ENCODE data around the gene YIPF1. TPM values are rescaled to one million over a fixed set of nuclear protein-coding genes. Genes with fewer than 3 reads are reported as not detected.

Gene YIPF1
- total RNA-seq, 1 experiment from 2014 or later: 21.1 TPM

DNA sequence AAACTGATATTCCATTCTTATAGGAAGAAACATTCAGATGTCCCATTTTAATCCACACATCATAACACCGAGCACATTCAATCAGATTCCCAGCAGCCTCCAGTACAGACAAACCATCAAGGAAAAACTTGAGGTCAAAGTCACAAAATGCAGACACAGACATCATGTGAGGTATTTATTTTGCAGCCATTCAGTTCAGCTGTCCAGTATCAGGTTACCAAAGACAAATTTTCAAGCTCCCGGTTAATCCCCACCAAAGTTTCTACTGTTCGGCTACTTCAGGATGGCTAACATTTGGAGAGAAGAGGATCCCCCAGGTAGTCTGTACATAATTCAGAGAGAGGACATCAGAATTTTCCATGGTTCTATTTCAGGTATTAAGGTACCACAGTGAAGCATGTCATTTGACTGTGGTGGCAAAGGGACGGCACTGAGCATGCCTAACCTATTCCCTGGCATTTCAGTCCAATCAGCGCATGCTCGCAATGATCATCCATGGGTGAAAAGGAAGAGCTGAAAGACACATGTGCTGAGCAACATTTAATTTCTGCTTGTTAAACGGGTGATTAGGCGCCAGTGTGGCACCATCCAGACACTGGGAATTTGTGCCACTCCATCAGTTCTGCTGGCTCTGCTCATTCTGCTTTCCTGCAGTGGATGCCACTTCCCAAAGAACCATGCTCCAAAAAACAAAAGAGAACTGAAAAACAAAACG, 37.9 kb downstream of the YIPF1 start:
- CTCF ChIA-PET: interaction anchor here (0.6 kb wide), 1 partner anchor 16 kb away, joined by 12 read pairs; no protein-coding TSS in a partner anchor
- H3K4me3 ChIP-seq (ENCODE audit: low read length): no peak overlapping the region
- H3K27me3 ChIP-seq (ENCODE audit: low read length): no peaks in the 10 kb centered on the region
- ATAC-seq (no peak), DNase-seq (no peak)
- BruUV-seq (replicated peaks): no TSS peak
- intact Hi-C loops (cut with micrococcal nuclease): no loop called here
- no peaks in the 10 kb centered on the region for H3K36me3 ChIP-seq (ENCODE audit: low read depth, low read length)
- H3F3A ChIP-seq (ENCODE audit: low read length, unreplicated experiment): no peaks in the 10 kb centered on the region
- no peaks in the 10 kb centered on the region for H3K9me2 ChIP-seq (replicated peaks; ENCODE audit: low read length)
- H4K20me1 ChIP-seq (ENCODE audit: low read length): no peaks in the 10 kb centered on the region
- H3K27ac ChIP-seq (ENCODE audit: low read length): no peak overlapping the region
- no peaks in the 10 kb centered on the region for H3K79me2 ChIP-seq (ENCODE audit: low read length)
- TF ChIP-seq, protein P1, sequence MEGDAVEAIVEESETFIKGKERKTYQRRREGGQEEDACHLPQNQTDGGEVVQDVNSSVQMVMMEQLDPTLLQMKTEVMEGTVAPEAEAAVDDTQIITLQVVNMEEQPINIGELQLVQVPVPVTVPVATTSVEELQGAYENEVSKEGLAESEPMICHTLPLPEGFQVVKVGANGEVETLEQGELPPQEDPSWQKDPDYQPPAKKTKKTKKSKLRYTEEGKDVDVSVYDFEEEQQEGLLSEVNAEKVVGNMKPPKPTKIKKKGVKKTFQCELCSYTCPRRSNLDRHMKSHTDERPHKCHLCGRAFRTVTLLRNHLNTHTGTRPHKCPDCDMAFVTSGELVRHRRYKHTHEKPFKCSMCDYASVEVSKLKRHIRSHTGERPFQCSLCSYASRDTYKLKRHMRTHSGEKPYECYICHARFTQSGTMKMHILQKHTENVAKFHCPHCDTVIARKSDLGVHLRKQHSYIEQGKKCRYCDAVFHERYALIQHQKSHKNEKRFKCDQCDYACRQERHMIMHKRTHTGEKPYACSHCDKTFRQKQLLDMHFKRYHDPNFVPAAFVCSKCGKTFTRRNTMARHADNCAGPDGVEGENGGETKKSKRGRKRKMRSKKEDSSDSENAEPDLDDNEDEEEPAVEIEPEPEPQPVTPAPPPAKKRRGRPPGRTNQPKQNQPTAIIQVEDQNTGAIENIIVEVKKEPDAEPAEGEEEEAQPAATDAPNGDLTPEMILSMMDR (conservative IDR thresholded peaks at IDR 0.05; ENCODE audit: low read depth, low read length): no peak
- no peak for TF ChIP-seq EZH2 (IDR thresholded peaks at IDR 0.05; ENCODE audit: low read length, unreplicated experiment)
- no peak for TF ChIP-seq EZH2phosphoT487 (IDR thresholded peaks at IDR 0.05; ENCODE audit: borderline replicate concordance, low read length)
- no peak overlapping the region for H3K9ac ChIP-seq (ENCODE audit: low read length)
- no peak overlapping the region for H2AFZ ChIP-seq (ENCODE audit: low read length)
- POLR2A ChIA-PET (ENCODE audit: unreplicated experiment): no interaction called here
- no peaks in the 10 kb centered on the region for H3K4me1 ChIP-seq (ENCODE audit: insufficient read depth, low read length)
- no peaks in the 10 kb centered on the region for H3K9me3 ChIP-seq (ENCODE audit: low read length)
- no peak overlapping the region for H3K4me2 ChIP-seq (ENCODE audit: low read length)

DNA sequence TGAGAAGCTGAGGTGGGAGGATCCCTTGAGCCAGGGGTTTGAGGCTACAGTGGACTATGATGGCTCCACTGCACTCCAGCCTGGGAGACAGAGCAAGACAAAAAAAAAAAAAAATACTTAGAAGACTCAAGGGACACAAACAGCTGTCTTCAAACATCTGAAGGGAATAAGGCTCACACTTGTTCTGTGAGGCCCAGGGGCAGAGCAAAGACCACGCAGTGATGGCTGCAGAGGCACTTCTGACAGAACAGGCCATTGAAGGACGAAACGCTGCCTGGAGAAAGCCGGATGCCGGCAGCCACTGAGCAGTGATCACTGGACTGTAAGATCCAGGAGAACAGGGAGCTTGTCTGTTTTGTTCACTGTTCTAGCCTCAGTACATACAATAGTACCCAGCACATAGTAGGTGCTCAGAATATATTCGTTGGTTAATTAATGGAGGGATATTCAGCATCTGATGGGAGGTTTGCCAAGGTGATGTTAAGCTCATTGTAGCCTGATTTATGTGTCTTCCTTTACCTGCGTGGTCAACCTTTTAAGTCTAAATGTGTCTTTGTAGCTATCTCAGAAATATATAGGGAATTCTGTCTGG, 39.4 kb downstream of the YIPF1 start:
- intact Hi-C loops (cut with micrococcal nuclease): no loop called here
- Histone ChIP-seq H3K27ac (ENCODE audit: low read length) (no peak overlapping the region), H3F3A (ENCODE audit: low read length, unreplicated experiment) (no peaks in the 10 kb centered on the region), H3K36me3 (ENCODE audit: low read depth, low read length) (no peaks in the 10 kb centered on the region), H3K4me3 (ENCODE audit: low read length) (no peak overlapping the region), H3K9ac (ENCODE audit: low read length) (no peak overlapping the region), H3K27me3 (ENCODE audit: low read length) (no peaks in the 10 kb centered on the region), H3K4me1 (ENCODE audit: insufficient read depth, low read length) (no peaks in the 10 kb centered on the region), H2AFZ (ENCODE audit: low read length) (no peak overlapping the region), H3K79me2 (ENCODE audit: low read length) (no peaks in the 10 kb centered on the region), H3K4me2 (ENCODE audit: low read length) (no peak overlapping the region), H4K20me1 (ENCODE audit: low read length) (no peaks in the 10 kb centered on the region), H3K9me3 (ENCODE audit: low read length) (no peaks in the 10 kb centered on the region), H3K9me2 (replicated peaks; ENCODE audit: low read length) (no peaks in the 10 kb centered on the region)
- no TSS peak for BruUV-seq (replicated peaks)
- TF ChIP-seq, protein P1 (conservative IDR thresholded peaks at IDR 0.05; ENCODE audit: low read depth, low read length): no peak
- ATAC-seq: no peak
- ChIA-PET POLR2A (ENCODE audit: unreplicated experiment) (no interaction called here), CTCF (no interaction called here)
- no peak for DNase-seq

DNA sequence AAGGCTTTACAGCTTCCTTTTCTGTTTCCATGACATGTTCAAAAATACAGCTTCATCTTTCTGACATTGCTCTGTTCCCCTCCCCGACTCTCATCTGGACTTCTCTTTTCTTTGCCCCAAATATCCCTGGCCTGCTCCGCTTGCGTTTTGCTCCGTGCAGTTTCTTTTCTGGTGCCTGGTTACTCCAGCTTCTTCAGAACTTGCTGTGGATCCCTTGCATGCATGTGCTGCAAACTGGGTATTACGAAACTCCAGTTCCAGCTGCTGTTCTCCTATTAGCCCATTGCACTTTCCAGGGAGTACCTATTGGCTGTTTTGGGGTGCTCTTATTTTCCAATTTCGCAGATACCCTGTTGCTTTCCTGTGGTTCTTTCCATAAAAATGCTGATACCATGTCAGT, 41.6 kb downstream of the YIPF1 start:
- intact Hi-C loops (cut with micrococcal nuclease): no loop called here

More for the DNA sequence above, 41.6 kb downstream of the YIPF1 start:
- no peak overlapping the region for H3K4me2 ChIP-seq (ENCODE audit: low read length)
- H3K9me2 ChIP-seq (replicated peaks; ENCODE audit: low read length): no peaks in the 10 kb centered on the region
- no peak overlapping the region for H3K27ac ChIP-seq (ENCODE audit: low read length)
- H3K4me1 ChIP-seq (ENCODE audit: insufficient read depth, low read length): no peaks in the 10 kb centered on the region
- H3K4me3 ChIP-seq (ENCODE audit: low read length): no peak overlapping the region
- ChIA-PET CTCF (no interaction called here), POLR2A (ENCODE audit: unreplicated experiment) (interaction anchor here (0.6 kb wide), 1 partner anchor 20 kb away, joined by 5 read pairs; no protein-coding TSS in a partner anchor)
- no peaks in the 10 kb centered on the region for H3F3A ChIP-seq (ENCODE audit: low read length, unreplicated experiment)
- DNase-seq (no peak), ATAC-seq (no peak)
- no peaks in the 10 kb centered on the region for H4K20me1 ChIP-seq (ENCODE audit: low read length)
- H3K36me3 ChIP-seq (ENCODE audit: low read depth, low read length): no peaks in the 10 kb centered on the region
- no peaks in the 10 kb centered on the region for H3K79me2 ChIP-seq (ENCODE audit: low read length)
- H2AFZ ChIP-seq (ENCODE audit: low read length): no peak overlapping the region
- BruUV-seq (replicated peaks): no TSS peak
- no peaks in the 10 kb centered on the region for H3K9me3 ChIP-seq (ENCODE audit: low read length)
- no peaks in the 10 kb centered on the region for H3K27me3 ChIP-seq (ENCODE audit: low read length)
- no peak overlapping the region for H3K9ac ChIP-seq (ENCODE audit: low read length)
- TF ChIP-seq, protein P1 (conservative IDR thresholded peaks at IDR 0.05; ENCODE audit: low read depth, low read length): no peak
- TF ChIP-seq EZH2 (IDR thresholded peaks at IDR 0.05; ENCODE audit: low read length, unreplicated experiment) (no peak), EZH2phosphoT487 (IDR thresholded peaks at IDR 0.05; ENCODE audit: borderline replicate concordance, low read length) (no peak)

Data from PC-3 (cell line).